Ramos (cell line): ENCODE results near the gene ELP5.

Source experiments
- in situ Hi-C: fragments of 300-500 bp; cut with MboI; formaldehyde crosslinking; loops from one replicate; pipeline ENCODE4 v1.14.3; 2022; ENCODE audit warnings: low sequenced_read_pairs; ENCODE audit not compliant: unreplicated experiment

ELP5 gene

GRCh38 chr17:7234083-7234951, 17.7 kb upstream of the ELP5 start, which contains the start of gene DVL2:
Gene DVL2 (minus strand): TSS chr17:7234517. CDS start chr17:7234262, 255 bp downstream.
- in situ Hi-C loops: loop anchor here (25.0 kb wide), 1 partner anchor 603 kb away; the partner anchor contains the start of gene KDM6B

GRCh38 chr17:7235693-7236665, 16.0 kb upstream of the ELP5 start:
- in situ Hi-C loops: loop anchor here (25.0 kb wide), 1 partner anchor 601 kb away; the partner anchor contains the start of gene KDM6B

- in situ Hi-C loops: loop anchor here (25.0 kb wide), 1 partner anchor 600 kb away; the partner anchor contains the start of gene KDM6B
Measured at GRCh38 chr17:7236808-7237207, 15.2 kb upstream of the ELP5 start.

- in situ Hi-C loops: loop anchor here (25.0 kb wide), 1 partner anchor 600 kb away; the partner anchor contains the start of gene KDM6B
Measured at GRCh38 chr17:7237266-7237760, 14.7 kb upstream of the ELP5 start.

- in situ Hi-C loops: loop anchor here (25.0 kb wide), 1 partner anchor 599 kb away; the partner anchor contains the start of gene KDM6B
Measured at GRCh38 chr17:7237761-7238419, 14.1 kb upstream of the ELP5 start.

GRCh38 chr17:7238420-7239090, 13.5 kb upstream of the ELP5 start:
- in situ Hi-C loops: loop anchor here (25.0 kb wide), 1 partner anchor 599 kb away; the partner anchor contains the start of gene KDM6B

GRCh38 chr17:7239091-7240027, 12.7 kb upstream of the ELP5 start, which contains the start of gene PHF23:
Gene PHF23 (minus strand): TSS chr17:7239457. CDS start chr17:7239279, 178 bp downstream.
- in situ Hi-C loops: loop anchor here (25.0 kb wide), 1 partner anchor 598 kb away; the partner anchor contains the start of gene KDM6B

- in situ Hi-C loops: loop anchor here (25.0 kb wide), 1 partner anchor 597 kb away; the partner anchor contains the start of gene KDM6B
Measured at GRCh38 chr17:7240375-7240774, 11.6 kb upstream of the ELP5 start.

GRCh38 chr17:7241090-7241733, 10.8 kb upstream of the ELP5 start:
- in situ Hi-C loops: loop anchor here (25.0 kb wide), 1 partner anchor 596 kb away; the partner anchor contains the start of gene KDM6B

GRCh38 chr17:7241783-7242716, 10.0 kb upstream of the ELP5 start, which contains the start of gene GABARAP:
Gene GABARAP (minus strand): TSS chr17:7242449. CDS start chr17:7242330, 119 bp downstream.
- in situ Hi-C loops: loop anchor here (25.0 kb wide), 1 partner anchor 595 kb away; the partner anchor contains the start of gene KDM6B

GRCh38 chr17:7242717-7243452, 9.1 kb upstream of the ELP5 start:
- in situ Hi-C loops: loop anchor here (25.0 kb wide), 1 partner anchor 594 kb away; the partner anchor contains the start of gene KDM6B

GRCh38 chr17:7243453-7243729, 8.6 kb upstream of the ELP5 start:
- in situ Hi-C loops: loop anchor here (25.0 kb wide), 1 partner anchor 594 kb away; the partner anchor contains the start of gene KDM6B

- in situ Hi-C loops: loop anchor here (25.0 kb wide), 1 partner anchor 593 kb away; the partner anchor contains the start of gene KDM6B
Measured at GRCh38 chr17:7243838-7244237, 8.2 kb upstream of the ELP5 start.

- in situ Hi-C loops: loop anchor here (25.0 kb wide), 1 partner anchor 591 kb away; the partner anchor contains the start of gene KDM6B
Measured at GRCh38 chr17:7246779-7247178, 5.2 kb upstream of the ELP5 start.

GRCh38 chr17:7248796-7249195, 3.2 kb upstream of the ELP5 start:
- in situ Hi-C loops: loop anchor here (25.0 kb wide), 1 partner anchor 589 kb away; the partner anchor contains the start of gene KDM6B
